Fibroblast of lung (primary cell): ENCODE measurements around the gene CHST11. TPM values are rescaled to one million over a fixed set of nuclear protein-coding genes. Genes with fewer than 3 reads are reported as not detected.

Experiments used
- DNase-seq, 2 donors: peaks; one replicate each; pipeline versions ENCODE4 v3.0.0 to v3.0.0-alpha.2; 2010; ENCODE audit warnings: low read depth in 2 of 2
- H2AFZ ChIP-seq: 2 replicates; pipeline ENCODE4 v1.5.1; 2012; ENCODE audit warnings: low read length, control low read depth, inconsistent platforms
- H3K27ac ChIP-seq: 2 replicates; pipeline ENCODE4 v1.5.1; 2011; ENCODE audit warnings: low read length, control low read depth; ENCODE audit not compliant: insufficient read depth
- H3K27me3 ChIP-seq: 2 replicates; pipeline ENCODE4 v1.5.1; 2011; ENCODE audit warnings: mild to moderate bottlenecking, low read length; ENCODE audit not compliant: control insufficient read depth, insufficient read depth
- H3K36me3 ChIP-seq: 2 replicates; pipeline ENCODE4 v1.5.1; 2011; ENCODE audit warnings: low read length; ENCODE audit not compliant: control insufficient read depth, insufficient read depth
- H3K4me1 ChIP-seq: 2 replicates; pipeline ENCODE4 v1.5.1; 2011; ENCODE audit warnings: low read length; ENCODE audit not compliant: control insufficient read depth, insufficient read depth; ENCODE audit errors: extremely low read depth
- H3K4me2 ChIP-seq: 2 replicates; pipeline ENCODE4 v1.5.1; 2011; ENCODE audit warnings: low read length, control low read depth; ENCODE audit not compliant: insufficient read depth; ENCODE audit errors: extremely low read depth
- H3K4me3 ChIP-seq, 4 experiments: fragments of 200-600 bp in 1 of 4; sonication (generic) in 1 of 4; replicated peaks in 1 of 4; 2 replicates each; pipeline ENCODE4 v1.5.1; 2011 to 2016; ENCODE audit warnings: low read length in 4 of 4, low read depth in 3 of 4, mild to moderate bottlenecking in 3 of 4, control low read depth in 2 of 4, inconsistent platforms in 1 of 4, mixed read lengths in 1 of 4; ENCODE audit not compliant: insufficient read depth in 1 of 4; ENCODE audit errors: control extremely low read depth in 1 of 4
- H3K79me2 ChIP-seq: 2 replicates; pipeline ENCODE4 v1.5.1; 2012; ENCODE audit warnings: mild to moderate bottlenecking, low read length, inconsistent platforms; ENCODE audit not compliant: control insufficient read depth, insufficient read depth
- H3K9ac ChIP-seq: 2 replicates; pipeline ENCODE4 v1.5.1; 2011; ENCODE audit warnings: mild to moderate bottlenecking, low read length, control low read depth; ENCODE audit not compliant: insufficient read depth
- H3K9me3 ChIP-seq: 2 replicates; pipeline ENCODE4 v1.5.1; 2012; ENCODE audit warnings: low read depth, low read length; ENCODE audit not compliant: control insufficient read depth, insufficient read depth
- H4K20me1 ChIP-seq: 2 replicates; pipeline ENCODE4 v1.5.1; 2011; ENCODE audit warnings: low read length; ENCODE audit not compliant: control insufficient read depth, insufficient read depth; ENCODE audit errors: extremely low read depth
- EZH2 ChIP-seq: IDR thresholded peaks from 2 replicates; pipeline ENCODE4 v1.5.1; 2012; ENCODE audit warnings: low read length, control low read depth, mild to moderate bottlenecking; ENCODE audit errors: missing control alignments
- polyA plus RNA-seq, 2 donors: library from polyadenylated mRNA; depleted of rRNA in 1 of 2; stranded (reverse) in 1 of 2; unstranded in 1 of 2; fragments of >200 nt; gene quantifications; 2 replicates each; pipeline ENCODE4 v1.2.1, GENCODE V29; 2011 to 2012; ENCODE audit warnings: missing spikeins in 1 of 2
- total RNA-seq: library from RNA; depleted of rRNA; stranded (reverse); fragments of >200 nt; gene quantifications from 2 replicates; pipeline ENCODE4 v1.2.1, GENCODE V29; 2014
- TF ChIP-seq, protein P1 (sequence below), 2 donors: IDR thresholded peaks in 1 of 2; conservative IDR thresholded peaks in 1 of 2; 1 replicate in 1 of 2; 2 replicates in 1 of 2; pipeline ENCODE4 v1.5.1; 2011 to 2012; ENCODE audit warnings: low read length in 2 of 2, control low read depth in 1 of 2, inconsistent platforms in 1 of 2, low read depth in 1 of 2, mild to moderate bottlenecking in 1 of 2

CHST11 gene
- total and polyA plus RNA-seq, 2 donors (not counting 1 experiment from before 2014, with no cell fraction given) = 3.5 to 9.1 TPM

DNA sequence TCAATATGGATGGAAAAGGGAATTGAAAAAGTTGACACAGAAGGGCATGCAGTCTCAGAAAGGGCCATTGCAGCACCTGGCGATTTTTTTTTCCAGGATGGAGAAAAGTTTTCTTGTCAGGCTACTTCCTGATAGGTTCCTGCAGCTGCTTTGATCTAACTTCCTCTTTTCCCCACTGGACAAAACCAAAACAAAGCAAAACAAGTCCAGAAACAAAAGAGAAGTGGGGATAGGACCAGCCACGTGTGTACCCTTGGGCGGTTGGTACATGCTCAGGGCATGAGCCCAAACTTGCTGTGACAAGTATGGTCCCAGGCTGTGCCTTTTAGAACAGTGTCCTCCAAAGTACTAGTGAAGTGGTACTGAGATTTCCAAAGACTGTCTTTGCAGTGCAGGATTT lies 89.8 kb downstream of the CHST11 start:
- Histone ChIP-seq H3K9ac (no peak overlapping the region), H4K20me1 (no peaks in the 10 kb centered on the region), H3K4me2 (no peak overlapping the region), H3K27me3 (no peaks in the 10 kb centered on the region), H3K4me3 (no peak overlapping the region), H3K36me3 (no peaks in the 10 kb centered on the region), H3K79me2 (no peaks in the 10 kb centered on the region), H3K9me3 (no peaks in the 10 kb centered on the region), H3K27ac (no peak overlapping the region), H3K4me1 (peaks cover 2% of the 10 kb centered on the region), H2AFZ (no peak overlapping the region)
- TF ChIP-seq, protein P1, sequence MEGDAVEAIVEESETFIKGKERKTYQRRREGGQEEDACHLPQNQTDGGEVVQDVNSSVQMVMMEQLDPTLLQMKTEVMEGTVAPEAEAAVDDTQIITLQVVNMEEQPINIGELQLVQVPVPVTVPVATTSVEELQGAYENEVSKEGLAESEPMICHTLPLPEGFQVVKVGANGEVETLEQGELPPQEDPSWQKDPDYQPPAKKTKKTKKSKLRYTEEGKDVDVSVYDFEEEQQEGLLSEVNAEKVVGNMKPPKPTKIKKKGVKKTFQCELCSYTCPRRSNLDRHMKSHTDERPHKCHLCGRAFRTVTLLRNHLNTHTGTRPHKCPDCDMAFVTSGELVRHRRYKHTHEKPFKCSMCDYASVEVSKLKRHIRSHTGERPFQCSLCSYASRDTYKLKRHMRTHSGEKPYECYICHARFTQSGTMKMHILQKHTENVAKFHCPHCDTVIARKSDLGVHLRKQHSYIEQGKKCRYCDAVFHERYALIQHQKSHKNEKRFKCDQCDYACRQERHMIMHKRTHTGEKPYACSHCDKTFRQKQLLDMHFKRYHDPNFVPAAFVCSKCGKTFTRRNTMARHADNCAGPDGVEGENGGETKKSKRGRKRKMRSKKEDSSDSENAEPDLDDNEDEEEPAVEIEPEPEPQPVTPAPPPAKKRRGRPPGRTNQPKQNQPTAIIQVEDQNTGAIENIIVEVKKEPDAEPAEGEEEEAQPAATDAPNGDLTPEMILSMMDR (conservative IDR thresholded peaks at IDR 0.05 in 1 of 2, IDR thresholded peaks at IDR 0.05 in 1 of 2; ENCODE audit: low read depth in 1 of 2, low read length in 2 of 2) = no peak
- no peak for TF ChIP-seq EZH2
- no peak for DNase-seq

- no peaks in the 10 kb centered on the region for H4K20me1 ChIP-seq
- no peaks in the 10 kb centered on the region for H3K9me3 ChIP-seq
- no peak overlapping the region for H2AFZ ChIP-seq
- H3K36me3 ChIP-seq = no peaks in the 10 kb centered on the region
- peaks cover 2% of the 10 kb centered on the region for H3K4me1 ChIP-seq
- no peak for DNase-seq
- H3K27ac ChIP-seq = no peak overlapping the region
- TF ChIP-seq, protein P1 (conservative IDR thresholded peaks at IDR 0.05 in 1 of 2, IDR thresholded peaks at IDR 0.05 in 1 of 2; ENCODE audit: low read depth in 1 of 2, low read length in 2 of 2) = no peak
- no peak for TF ChIP-seq EZH2
- H3K27me3 ChIP-seq = no peaks in the 10 kb centered on the region
- no peak overlapping the region for H3K4me2 ChIP-seq
- H3K9ac ChIP-seq = no peak overlapping the region
- no peaks in the 10 kb centered on the region for H3K79me2 ChIP-seq
- H3K4me3 ChIP-seq = no peak overlapping the region
Observed at GRCh38 chr12:104547235-104547634, 90.5 kb downstream of the CHST11 start.

GRCh38 chr12:104549815-104550480 lies 93.2 kb downstream of the CHST11 start:
- no peaks in the 10 kb centered on the region for H3K79me2 ChIP-seq
- no peak overlapping the region for H3K9ac ChIP-seq
- TF ChIP-seq, protein P1 (conservative IDR thresholded peaks at IDR 0.05 in 1 of 2, IDR thresholded peaks at IDR 0.05 in 1 of 2; ENCODE audit: low read depth in 1 of 2, low read length in 2 of 2) = no peak
- TF ChIP-seq EZH2 = no peak
- no peaks in the 10 kb centered on the region for H3K9me3 ChIP-seq
- H3K4me1 ChIP-seq = peaks cover 2% of the 10 kb centered on the region
- no peak overlapping the region for H2AFZ ChIP-seq
- no peaks in the 10 kb centered on the region for H3K27me3 ChIP-seq
- H3K27ac ChIP-seq = no peak overlapping the region
- DNase-seq = peak; percentile 9 to 69
- H3K4me2 ChIP-seq = no peak overlapping the region
- no peaks in the 10 kb centered on the region for H3K36me3 ChIP-seq
- H4K20me1 ChIP-seq = no peaks in the 10 kb centered on the region
- H3K4me3 ChIP-seq = no peak overlapping the region
